Fibroblast of villous mesenchyme (primary cell): ENCODE data around the gene SYT17. TPM values are rescaled to one million over a fixed set of nuclear protein-coding genes. Genes with fewer than 3 reads are reported as not detected.

Experiments
- DNase-seq: peaks from one replicate; pipeline ENCODE4 v3.0.0-alpha.2; 2010; ENCODE audit warnings: low read depth
- H3K4me3 ChIP-seq: 2 replicates; pipeline ENCODE4 v1.5.1; 2011; ENCODE audit warnings: low read depth, mild to moderate bottlenecking, low read length
- total RNA-seq: library from RNA; depleted of rRNA; stranded (reverse); fragments of >200 nt; gene quantifications from 2 replicates; pipeline ENCODE4 v1.2.3, GENCODE V29; 2012
- TF ChIP-seq, protein P1 (sequence below): IDR thresholded peaks from 2 replicates; pipeline ENCODE4 v1.5.1; 2012; ENCODE audit warnings: low read depth, mild to moderate bottlenecking, low read length; ENCODE audit not compliant: insufficient read depth

Gene SYT17
- total RNA-seq, 1 donor = under 0.01 TPM

DNA sequence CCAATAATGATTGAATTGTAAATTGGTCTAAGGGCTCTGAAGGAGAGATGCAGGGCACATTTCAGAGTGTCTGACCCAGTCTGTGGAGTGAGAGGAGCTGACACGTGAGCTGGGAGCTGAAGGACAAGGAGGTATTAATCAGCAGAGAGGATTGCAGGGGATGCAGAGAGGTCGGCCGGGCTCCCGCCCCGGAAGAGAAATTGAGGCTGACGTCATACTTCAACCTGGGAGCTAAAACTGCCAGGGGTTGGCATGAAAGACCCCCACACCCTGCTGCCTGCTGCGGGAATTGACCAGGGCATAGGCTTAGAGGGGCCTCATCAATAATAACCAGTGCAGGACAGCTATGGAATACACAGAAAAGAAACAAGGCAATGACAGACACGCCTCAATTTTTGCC, 63.8 kb downstream of the SYT17 start:
- H3K4me3 ChIP-seq = no peak overlapping the region
- TF ChIP-seq, protein P1, sequence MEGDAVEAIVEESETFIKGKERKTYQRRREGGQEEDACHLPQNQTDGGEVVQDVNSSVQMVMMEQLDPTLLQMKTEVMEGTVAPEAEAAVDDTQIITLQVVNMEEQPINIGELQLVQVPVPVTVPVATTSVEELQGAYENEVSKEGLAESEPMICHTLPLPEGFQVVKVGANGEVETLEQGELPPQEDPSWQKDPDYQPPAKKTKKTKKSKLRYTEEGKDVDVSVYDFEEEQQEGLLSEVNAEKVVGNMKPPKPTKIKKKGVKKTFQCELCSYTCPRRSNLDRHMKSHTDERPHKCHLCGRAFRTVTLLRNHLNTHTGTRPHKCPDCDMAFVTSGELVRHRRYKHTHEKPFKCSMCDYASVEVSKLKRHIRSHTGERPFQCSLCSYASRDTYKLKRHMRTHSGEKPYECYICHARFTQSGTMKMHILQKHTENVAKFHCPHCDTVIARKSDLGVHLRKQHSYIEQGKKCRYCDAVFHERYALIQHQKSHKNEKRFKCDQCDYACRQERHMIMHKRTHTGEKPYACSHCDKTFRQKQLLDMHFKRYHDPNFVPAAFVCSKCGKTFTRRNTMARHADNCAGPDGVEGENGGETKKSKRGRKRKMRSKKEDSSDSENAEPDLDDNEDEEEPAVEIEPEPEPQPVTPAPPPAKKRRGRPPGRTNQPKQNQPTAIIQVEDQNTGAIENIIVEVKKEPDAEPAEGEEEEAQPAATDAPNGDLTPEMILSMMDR = no peak
- DNase-seq = no peak

DNA sequence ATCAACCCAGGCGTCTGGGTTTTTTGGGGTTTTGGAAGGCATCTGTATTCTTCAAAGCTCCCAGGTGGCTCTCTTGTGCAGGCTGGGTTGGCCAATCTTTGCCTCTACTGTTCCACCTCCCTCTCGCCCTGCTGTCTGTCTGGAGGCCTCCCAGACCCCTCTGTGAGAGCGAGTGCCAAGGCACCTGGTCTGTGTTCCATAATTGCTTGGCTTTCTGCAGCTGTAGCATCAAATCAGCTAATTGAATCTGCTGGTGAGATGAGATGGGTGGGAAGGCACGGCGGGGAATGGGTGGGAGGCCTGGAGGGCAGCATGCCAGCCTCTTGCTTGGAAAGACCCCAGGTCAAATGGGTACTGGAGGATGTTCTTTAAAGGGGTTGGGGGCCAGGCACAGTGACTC, 64.9 kb downstream of the SYT17 start:
- TF ChIP-seq, protein P1 = no peak

DNA sequence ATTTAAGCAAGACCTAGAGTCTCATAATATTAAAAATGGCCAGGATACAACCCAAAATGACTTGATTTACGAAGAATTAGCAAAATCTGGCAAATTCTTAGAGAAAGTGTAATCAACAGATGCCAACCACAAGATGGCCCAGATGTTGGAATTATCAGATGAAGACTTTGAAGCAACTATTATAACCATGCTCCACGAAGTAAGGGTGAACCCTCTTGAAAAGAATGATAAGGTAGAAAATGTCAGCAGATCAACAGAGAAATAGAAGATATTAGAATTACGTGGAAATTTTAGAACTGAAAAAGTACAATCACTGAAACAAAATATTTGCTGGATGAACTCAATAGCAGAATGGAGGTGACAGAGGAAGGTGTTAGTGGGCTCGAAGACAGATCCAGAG, 67.4 kb downstream of the SYT17 start:
- TF ChIP-seq, protein P1 = no peak
- no peak for DNase-seq
- no peak overlapping the region for H3K4me3 ChIP-seq

More for the DNA sequence above, 64.9 kb downstream of the SYT17 start:
- DNase-seq = no peak
- H3K4me3 ChIP-seq = no peak overlapping the region

GRCh38 chr16:19235886-19236285, 67.8 kb downstream of the SYT17 start:
- H3K4me3 ChIP-seq = no peak overlapping the region
- DNase-seq = no peak
- TF ChIP-seq, protein P1 = no peak

DNA sequence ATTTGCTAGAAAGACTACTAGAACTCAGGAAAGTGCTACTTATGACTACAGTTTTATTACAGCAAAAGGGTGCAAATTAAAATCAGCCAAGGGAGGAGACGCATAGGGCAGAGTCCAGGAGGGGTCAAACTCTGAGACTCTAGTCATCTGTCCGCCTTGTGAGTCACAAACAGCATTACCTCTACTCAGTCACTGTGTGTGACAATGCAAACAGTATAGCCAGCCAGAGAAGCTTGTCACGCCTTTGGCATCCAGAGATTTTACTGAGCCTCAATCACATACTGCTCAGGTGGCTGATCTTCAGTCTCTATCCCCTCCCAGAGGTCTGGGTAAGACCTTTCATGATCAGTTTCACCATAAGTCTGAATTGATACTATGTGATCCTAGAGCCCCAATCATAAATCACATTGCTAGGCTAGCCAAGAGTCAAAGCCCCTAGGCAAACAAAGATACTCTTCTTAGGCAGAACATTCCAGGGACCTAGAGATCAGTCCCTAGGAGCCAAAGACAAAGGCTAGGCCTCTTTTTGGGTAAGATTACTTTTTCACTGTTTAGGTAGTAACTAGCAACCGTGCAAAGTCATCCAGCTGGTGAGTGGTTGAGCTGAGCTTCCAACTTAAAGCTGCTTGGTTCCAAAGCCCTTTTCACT, 68.6 kb downstream of the SYT17 start:
- no peak overlapping the region for H3K4me3 ChIP-seq
- no peak for DNase-seq
- TF ChIP-seq, protein P1 = no peak

DNA sequence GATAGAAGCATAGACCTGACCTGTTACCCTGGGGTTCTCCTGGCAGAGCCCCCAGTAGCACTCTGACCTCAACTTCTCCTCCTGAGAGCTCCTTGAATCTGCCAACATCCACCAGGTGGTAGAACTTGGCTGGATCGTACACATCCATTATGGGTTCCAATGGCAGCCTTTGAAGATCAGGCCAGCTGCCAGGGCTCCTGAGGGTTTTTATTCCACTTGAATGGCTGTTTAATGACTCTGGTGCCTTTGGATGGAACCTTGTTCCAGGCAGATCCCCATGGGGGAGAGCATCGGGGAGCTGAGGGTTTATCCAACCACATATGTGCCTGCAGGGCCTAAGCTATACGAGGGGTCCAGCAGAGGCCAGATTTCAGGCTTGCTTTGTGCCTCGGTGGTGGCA, 70.4 kb downstream of the SYT17 start:
- DNase-seq = no peak
- TF ChIP-seq, protein P1 = no peak
- H3K4me3 ChIP-seq = no peak overlapping the region
